HuH-7.5 (cell line): ENCODE data around the gene ARHGAP33.
"Not testable (repeated sequence)": the region's sequence is repeated elsewhere in the genome, so short reads cannot be mapped to it uniquely, and the experiment has no call there.

Source experiments
- DNase-seq: peaks from one replicate; pipeline ENCODE4 v3.0.0; 2011; ENCODE audit warnings: low spot score

Gene ARHGAP33

GRCh38 chr19:35755131-35755549, 20.2 kb upstream of the ARHGAP33 start:
- DNase-seq, result no peak

- no peak for DNase-seq
Observed at GRCh38 chr19:35755550-35756376, 19.6 kb upstream of the ARHGAP33 start.

- no peak for DNase-seq
Observed at GRCh38 chr19:35756377-35757230, 18.8 kb upstream of the ARHGAP33 start, which contains the start of gene HSPB6. Gene HSPB6, minus strand, starts transcription at chr19:35757029. Its CDS starts 21 bp downstream, at chr19:35757008.

- peak; percentile 51 for DNase-seq
Observed at GRCh38 chr19:35757231-35757748, 18.1 kb upstream of the ARHGAP33 start.

- DNase-seq, result peak; percentile 99
Observed at GRCh38 chr19:35757749-35758608, 17.4 kb upstream of the ARHGAP33 start, which contains the start of gene PROSER3. Gene PROSER3, plus strand, starts transcription at chr19:35758176. Its CDS starts 40 bp downstream, at chr19:35758216.

- no peak for DNase-seq
Observed at GRCh38 chr19:35759697-35760096, 15.7 kb upstream of the ARHGAP33 start.

GRCh38 chr19:35760711-35761349, 14.5 kb upstream of the ARHGAP33 start:
- DNase-seq, result no peak

GRCh38 chr19:35764432-35765315, 10.7 kb upstream of the ARHGAP33 start:
- DNase-seq, result no peak

GRCh38 chr19:35766571-35767104, 8.7 kb upstream of the ARHGAP33 start:
- DNase-seq, result no peak

- no peak for DNase-seq
Observed at GRCh38 chr19:35767288-35768081, 7.9 kb upstream of the ARHGAP33 start.

GRCh38 chr19:35768082-35768421, 7.3 kb upstream of the ARHGAP33 start:
- DNase-seq, result no peak

GRCh38 chr19:35772362-35772761, 3.0 kb upstream of the ARHGAP33 start:
- not testable (repeated sequence) for DNase-seq

- no peak for DNase-seq
Observed at GRCh38 chr19:35773020-35773806, 2.2 kb upstream of the ARHGAP33 start.

GRCh38 chr19:35774274-35775045, 904 bp upstream of the ARHGAP33 start:
- no peak for DNase-seq

GRCh38 chr19:35775046-35775297, 392 bp upstream of the ARHGAP33 start:
- no peak for DNase-seq

GRCh38 chr19:35776102-35776788, 881 bp downstream of the ARHGAP33 start:
- DNase-seq, result no peak
